PFSK-1 (cell line): ENCODE measurements around the gene PRIMA1.

ENCODE experiments used
- FOXP2 ChIP-seq: optimal IDR thresholded peaks from 2 replicates; pipeline ENCODE3; 2011; ENCODE audit warnings: borderline replicate concordance, control low read depth, inconsistent platforms; ENCODE audit not compliant: insufficient read depth; ENCODE audit errors: extremely low read length, extremely low read depth
- POLR2AphosphoS5 ChIP-seq: IDR thresholded peaks from 2 replicates; pipeline ENCODE4 v1.6.1; 2012; ENCODE audit warnings: low read depth, mild to moderate bottlenecking, control low read depth, low read length, moderate library complexity
- SIN3A ChIP-seq: IDR thresholded peaks from 2 replicates; pipeline ENCODE4 v1.6.1; 2012; ENCODE audit warnings: mild to moderate bottlenecking, low read length, moderate library complexity, borderline replicate concordance; ENCODE audit not compliant: insufficient read depth
- TAF1 ChIP-seq: IDR thresholded peaks from 2 replicates; pipeline ENCODE4 v1.6.1; 2012; ENCODE audit warnings: low read length, control low read depth, borderline replicate concordance; ENCODE audit not compliant: insufficient read depth
- TF ChIP-seq, protein P1 (sequence below), 2 experiments: IDR thresholded peaks; 2 replicates each; pipeline versions ENCODE4 v1.6.1 to v1.8.0; 2011 to 2012; ENCODE audit warnings: low read depth in 2 of 2, low read length in 2 of 2, control low read depth in 1 of 2, inconsistent platforms in 1 of 2, mild to moderate bottlenecking in 1 of 2, moderate library complexity in 1 of 2; ENCODE audit not compliant: insufficient read depth in 1 of 2

Gene PRIMA1

DNA sequence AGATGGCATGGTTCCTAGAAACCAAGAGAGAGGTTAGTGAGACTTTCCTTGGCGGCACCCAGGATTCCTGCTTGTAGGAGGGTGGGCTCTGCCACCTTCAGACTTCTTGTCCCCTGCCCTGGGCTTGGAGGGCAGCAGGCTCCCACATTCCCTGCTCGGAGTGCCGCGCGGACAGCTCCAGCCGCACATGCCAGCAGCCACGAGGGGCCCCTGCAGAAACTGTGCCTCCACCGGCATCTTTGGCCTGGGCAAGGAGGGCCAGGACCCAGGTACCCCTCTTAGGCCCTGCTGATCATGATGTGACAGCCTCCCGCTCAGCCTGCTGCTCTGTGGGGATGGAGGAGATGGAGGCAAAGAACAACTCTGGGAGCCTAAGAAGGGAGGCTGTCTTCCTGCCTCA, 62.3 kb downstream of the PRIMA1 start:
- TF ChIP-seq FOXP2 (no peak), POLR2AphosphoS5 (no peak), TAF1 (no peak), SIN3A (no peak)
- TF ChIP-seq, protein P1, sequence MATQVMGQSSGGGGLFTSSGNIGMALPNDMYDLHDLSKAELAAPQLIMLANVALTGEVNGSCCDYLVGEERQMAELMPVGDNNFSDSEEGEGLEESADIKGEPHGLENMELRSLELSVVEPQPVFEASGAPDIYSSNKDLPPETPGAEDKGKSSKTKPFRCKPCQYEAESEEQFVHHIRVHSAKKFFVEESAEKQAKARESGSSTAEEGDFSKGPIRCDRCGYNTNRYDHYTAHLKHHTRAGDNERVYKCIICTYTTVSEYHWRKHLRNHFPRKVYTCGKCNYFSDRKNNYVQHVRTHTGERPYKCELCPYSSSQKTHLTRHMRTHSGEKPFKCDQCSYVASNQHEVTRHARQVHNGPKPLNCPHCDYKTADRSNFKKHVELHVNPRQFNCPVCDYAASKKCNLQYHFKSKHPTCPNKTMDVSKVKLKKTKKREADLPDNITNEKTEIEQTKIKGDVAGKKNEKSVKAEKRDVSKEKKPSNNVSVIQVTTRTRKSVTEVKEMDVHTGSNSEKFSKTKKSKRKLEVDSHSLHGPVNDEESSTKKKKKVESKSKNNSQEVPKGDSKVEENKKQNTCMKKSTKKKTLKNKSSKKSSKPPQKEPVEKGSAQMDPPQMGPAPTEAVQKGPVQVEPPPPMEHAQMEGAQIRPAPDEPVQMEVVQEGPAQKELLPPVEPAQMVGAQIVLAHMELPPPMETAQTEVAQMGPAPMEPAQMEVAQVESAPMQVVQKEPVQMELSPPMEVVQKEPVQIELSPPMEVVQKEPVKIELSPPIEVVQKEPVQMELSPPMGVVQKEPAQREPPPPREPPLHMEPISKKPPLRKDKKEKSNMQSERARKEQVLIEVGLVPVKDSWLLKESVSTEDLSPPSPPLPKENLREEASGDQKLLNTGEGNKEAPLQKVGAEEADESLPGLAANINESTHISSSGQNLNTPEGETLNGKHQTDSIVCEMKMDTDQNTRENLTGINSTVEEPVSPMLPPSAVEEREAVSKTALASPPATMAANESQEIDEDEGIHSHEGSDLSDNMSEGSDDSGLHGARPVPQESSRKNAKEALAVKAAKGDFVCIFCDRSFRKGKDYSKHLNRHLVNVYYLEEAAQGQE (IDR thresholded peaks at IDR 0.05; ENCODE audit: insufficient read depth in 1 of 2, low read depth in 2 of 2, low read length in 2 of 2) = no peak

DNA sequence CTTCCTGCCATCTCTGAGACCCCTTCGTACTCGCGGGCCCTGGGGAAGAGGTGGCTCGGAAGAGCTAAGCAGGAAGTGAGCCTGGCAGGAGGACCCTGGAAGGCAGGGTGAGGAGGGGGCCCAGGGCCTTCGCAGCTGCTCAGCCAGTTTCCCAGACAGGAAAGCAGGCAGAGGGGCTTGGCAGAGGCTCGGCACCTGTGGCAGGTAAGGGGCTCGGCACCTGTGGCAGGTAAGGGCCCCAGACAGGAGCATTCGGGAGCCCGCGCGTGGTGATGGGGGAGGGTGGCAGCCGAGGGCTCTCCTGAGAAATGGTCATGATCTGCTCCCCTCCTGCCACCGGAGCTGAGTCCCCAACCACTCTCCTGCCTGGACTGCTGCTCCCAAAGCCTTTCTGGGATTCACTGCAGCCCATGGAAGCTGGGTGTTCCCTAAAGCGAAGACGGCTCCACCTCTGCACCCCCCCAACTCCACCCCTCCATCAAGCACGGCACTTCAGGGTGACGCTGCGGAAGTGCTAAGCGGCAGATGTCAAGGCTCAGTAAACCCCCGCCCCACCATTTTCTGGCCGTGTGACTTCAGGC, 63.2 kb downstream of the PRIMA1 start:
- TF ChIP-seq, protein P1 (IDR thresholded peaks at IDR 0.05; ENCODE audit: insufficient read depth in 1 of 2, low read depth in 2 of 2, low read length in 2 of 2) = no peak
- TF ChIP-seq TAF1 (no peak), SIN3A (no peak), POLR2AphosphoS5 (no peak), FOXP2 (no peak)

DNA sequence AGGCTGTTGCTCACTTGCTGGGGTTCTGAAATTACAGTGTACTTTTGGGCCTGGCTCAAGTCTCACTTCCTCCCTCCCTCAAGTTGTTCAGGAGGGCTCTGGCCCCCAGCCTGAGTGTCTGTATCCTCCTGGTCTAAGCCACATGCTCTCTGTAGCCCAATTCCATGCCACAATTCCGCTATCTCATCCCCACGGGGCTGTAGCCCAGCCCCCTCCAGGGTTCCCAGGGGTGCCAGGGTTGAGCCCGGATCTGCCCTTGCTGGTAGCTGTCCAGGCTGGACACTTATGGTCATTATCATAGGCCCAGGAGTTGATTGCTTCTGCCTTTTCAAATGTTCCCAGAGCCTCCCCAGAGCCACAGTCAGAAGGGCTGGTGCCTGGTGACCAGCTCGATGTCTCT, 65.3 kb downstream of the PRIMA1 start:
- no peak for TF ChIP-seq POLR2AphosphoS5
- no peak for TF ChIP-seq SIN3A
- TF ChIP-seq FOXP2 = no peak
- TF ChIP-seq, protein P1 (IDR thresholded peaks at IDR 0.05; ENCODE audit: insufficient read depth in 1 of 2, low read depth in 2 of 2, low read length in 2 of 2) = no peak
- no peak for TF ChIP-seq TAF1

DNA sequence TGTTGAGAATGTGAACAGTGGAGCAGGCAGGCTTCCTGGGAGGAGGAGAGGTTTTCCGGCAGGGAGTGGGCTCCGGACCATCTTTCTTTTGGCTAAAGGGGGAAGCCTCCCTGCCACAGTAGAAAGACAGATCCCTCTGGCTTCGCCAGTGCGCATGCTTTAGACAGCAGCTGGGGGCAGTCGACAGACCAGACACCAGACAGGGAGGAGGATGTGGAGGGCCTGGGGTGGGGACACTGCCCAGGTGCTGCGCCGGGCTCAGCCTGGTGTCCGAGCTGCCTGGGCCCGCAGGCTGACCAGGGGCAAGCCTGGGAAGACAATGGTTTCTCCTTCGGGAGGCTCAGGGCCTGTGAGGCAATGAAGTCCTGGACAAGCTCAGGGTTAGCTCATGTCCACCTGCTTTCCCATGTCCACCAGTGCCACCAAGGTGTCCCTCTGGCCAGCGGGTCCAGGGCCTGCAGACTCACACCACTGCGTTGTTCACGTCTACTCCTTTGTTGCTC, 67.3 kb downstream of the PRIMA1 start:
- no peak for TF ChIP-seq SIN3A
- TF ChIP-seq FOXP2 = no peak
- no peak for TF ChIP-seq TAF1
- TF ChIP-seq, protein P1 (IDR thresholded peaks at IDR 0.05; ENCODE audit: insufficient read depth in 1 of 2, low read depth in 2 of 2, low read length in 2 of 2) = no peak
- TF ChIP-seq POLR2AphosphoS5 = no peak
